Activated T-helper 1 cell treated with anti-CD3 and anti-CD28 coated beads, Interleukin-12 subunit alpha, Interleukin-12 subunit beta, Interleukin-2, Interleukin-4 antibody, amounts not matched to agents 30 ng/mL and 10 ng/mL and 1 ng/mL, durations not matched to agents 14 hours and 24 hours and 36 hours (primary cell): ENCODE results near the gene THRSP. TPM values are rescaled to one million over a fixed set of nuclear protein-coding genes. Genes with fewer than 3 reads are reported as not detected.
"Not testable (repeated sequence)": the region's sequence is repeated elsewhere in the genome, so short reads cannot be mapped to it uniquely, and the experiment has no call there.

Source experiments
- DNase-seq: peaks from one replicate; pipeline ENCODE4 v3.0.0; 2021; ENCODE audit warnings: low spot score
- H3K27ac Mint-ChIP-seq: one replicate; pipeline ENCODE4 v1.8.0; 2021; ENCODE audit warnings: mild to moderate bottlenecking, mixed read lengths
- H3K27me3 Mint-ChIP-seq: one replicate; pipeline ENCODE4 v1.8.0; 2022; ENCODE audit warnings: mild to moderate bottlenecking, moderate library complexity, mixed read lengths; ENCODE audit not compliant: insufficient read depth
- H3K36me3 Mint-ChIP-seq: one replicate; pipeline ENCODE4 v1.8.0; 2021; ENCODE audit warnings: low read depth, mixed read lengths
- H3K4me1 Mint-ChIP-seq: one replicate; pipeline ENCODE4 v1.8.0; 2021; ENCODE audit warnings: low read depth, mixed read lengths
- H3K4me3 Mint-ChIP-seq: one replicate; pipeline ENCODE4 v1.8.0; 2021; ENCODE audit warnings: mild to moderate bottlenecking, moderate library complexity, mixed read lengths
- H3K9me3 Mint-ChIP-seq: one replicate; pipeline ENCODE4 v1.8.0; 2021; ENCODE audit warnings: mixed read lengths
- intact Hi-C: fragments of 100-400 bp; cut with micrococcal nuclease; formaldehyde crosslinking; loops from one replicate; pipeline ENCODE4 v1.15.1; 2024
- total RNA-seq: library from RNA; stranded (reverse); gene quantifications from 2 replicates; pipeline ENCODE4 v1.2.3, GENCODE V29; 2022

Gene THRSP
- total RNA-seq, 1 donor from 2014 or later, result not detected

- Mint-ChIP-seq H3K36me3 (peaks cover 15% of the 10 kb centered on the region), H3K9me3 (no peaks in the 10 kb centered on the region), H3K27me3 (no peaks in the 10 kb centered on the region), H3K4me3 (peak overlapping the region; percentile 95), H3K4me1 (peaks cover 53% of the 10 kb centered on the region), H3K27ac (peak overlapping the region; percentile 86)
- DNase-seq, result no peak
- intact Hi-C loops, result loop anchor here (1.0 to 10.0 kb wide), 6 partner anchors 16 to 486 kb away; partner anchors contain the start of genes ALG8, GAB2, KCTD21 and USP35
These were observed 14.8 kb downstream of the THRSP start for GRCh38 chr11:78078218-78079167.

GRCh38 chr11:78079232-78080083, 15.8 kb downstream of the THRSP start, which contains the start of gene NDUFC2:
TSS of gene NDUFC2 (minus strand) at chr11:78079862. CDS start at chr11:78079744, 118 bp downstream.
- DNase-seq, result peak; percentile 62
- Mint-ChIP-seq H3K9me3 (no peaks in the 10 kb centered on the region), H3K27ac (peak within 1 kb of the TSS; percentile 86)

GRCh38 chr11:78080084-78080817, 16.6 kb downstream of the THRSP start:
- DNase-seq, result no peak
- intact Hi-C loops, result no loop called here
- peaks cover 7% of the 10 kb centered on the region for H3K36me3 Mint-ChIP-seq
- peaks cover 46% of the 10 kb centered on the region for H3K4me1 Mint-ChIP-seq
- H3K27ac Mint-ChIP-seq, result peak overlapping the region; percentile 86
- H3K4me3 Mint-ChIP-seq, result peak overlapping the region; percentile 95
- H3K9me3 Mint-ChIP-seq, result no peaks in the 10 kb centered on the region
- H3K27me3 Mint-ChIP-seq, result no peaks in the 10 kb centered on the region

More at GRCh38 chr11:78079232-78080083, 15.8 kb downstream of the THRSP start, which contains the start of gene NDUFC2:
- intact Hi-C loops, result loop anchor here (1.0 to 10.0 kb wide), 6 partner anchors 15 to 485 kb away; partner anchors contain the start of genes ALG8, GAB2, KCTD21 and USP35
- H3K4me3 Mint-ChIP-seq, result peak within 1 kb of the TSS; percentile 95
- H3K36me3 Mint-ChIP-seq, result peaks cover 13% of the 10 kb centered on the region
- no peaks in the 10 kb centered on the region for H3K27me3 Mint-ChIP-seq
- peaks cover 53% of the 10 kb centered on the region for H3K4me1 Mint-ChIP-seq

GRCh38 chr11:78080818-78081495, 17.3 kb downstream of the THRSP start:
- peaks cover 7% of the 10 kb centered on the region for H3K36me3 Mint-ChIP-seq
- no peaks in the 10 kb centered on the region for H3K9me3 Mint-ChIP-seq
- peaks cover 41% of the 10 kb centered on the region for H3K4me1 Mint-ChIP-seq
- no peak overlapping the region for H3K27ac Mint-ChIP-seq
- H3K27me3 Mint-ChIP-seq, result no peaks in the 10 kb centered on the region
- intact Hi-C loops, result no loop called here
- DNase-seq, result no peak
- H3K4me3 Mint-ChIP-seq, result peak overlapping the region; percentile 95

- no peaks in the 10 kb centered on the region for H3K9me3 Mint-ChIP-seq
These were observed 17.9 kb downstream of the THRSP start for GRCh38 chr11:78081583-78081982.

GRCh38 chr11:78082146-78082545, 18.5 kb downstream of the THRSP start:
- no peaks in the 10 kb centered on the region for H3K27me3 Mint-ChIP-seq
- peak overlapping the region; percentile 95 for H3K4me3 Mint-ChIP-seq
- peaks cover 33% of the 10 kb centered on the region for H3K4me1 Mint-ChIP-seq
- intact Hi-C loops, result no loop called here
- no peak for DNase-seq
- no peaks in the 10 kb centered on the region for H3K9me3 Mint-ChIP-seq
- no peak overlapping the region for H3K27ac Mint-ChIP-seq
- peaks cover 4% of the 10 kb centered on the region for H3K36me3 Mint-ChIP-seq

More at GRCh38 chr11:78081583-78081982, 17.9 kb downstream of the THRSP start:
- H3K36me3 Mint-ChIP-seq, result peaks cover 6% of the 10 kb centered on the region
- DNase-seq, result no peak
- no peaks in the 10 kb centered on the region for H3K27me3 Mint-ChIP-seq
- H3K4me1 Mint-ChIP-seq, result peaks cover 37% of the 10 kb centered on the region
- peak overlapping the region; percentile 36 for H3K27ac Mint-ChIP-seq
- intact Hi-C loops, result no loop called here
- H3K4me3 Mint-ChIP-seq, result peak overlapping the region; percentile 95

GRCh38 chr11:78083021-78083420, 19.4 kb downstream of the THRSP start:
- H3K4me1 Mint-ChIP-seq, result peaks cover 25% of the 10 kb centered on the region
- H3K36me3 Mint-ChIP-seq, result peaks cover 4% of the 10 kb centered on the region
- DNase-seq, result no peak
- intact Hi-C loops, result no loop called here
- H3K27ac Mint-ChIP-seq, result no peak overlapping the region
- no peaks in the 10 kb centered on the region for H3K27me3 Mint-ChIP-seq
- no peak overlapping the region for H3K4me3 Mint-ChIP-seq
- H3K9me3 Mint-ChIP-seq, result no peaks in the 10 kb centered on the region

- H3K4me3 Mint-ChIP-seq, H3K36me3 Mint-ChIP-seq, H3K27me3 Mint-ChIP-seq, intact Hi-C loops, DNase-seq, H3K9me3 Mint-ChIP-seq, H3K27ac Mint-ChIP-seq: not testable (repeated sequence)
- H3K4me1 Mint-ChIP-seq, result peaks cover 19% of the 10 kb centered on the region
These were observed 20.8 kb downstream of the THRSP start for GRCh38 chr11:78084506-78084905.

- no peak overlapping the region for H3K27ac Mint-ChIP-seq
- H3K4me3 Mint-ChIP-seq, result no peak overlapping the region
- peaks cover 11% of the 10 kb centered on the region for H3K4me1 Mint-ChIP-seq
- no peaks in the 10 kb centered on the region for H3K27me3 Mint-ChIP-seq
- no peak for DNase-seq
- no peaks in the 10 kb centered on the region for H3K36me3 Mint-ChIP-seq
- intact Hi-C loops, result no loop called here
- H3K9me3 Mint-ChIP-seq, result no peaks in the 10 kb centered on the region
These were observed 22.3 kb downstream of the THRSP start for GRCh38 chr11:78085972-78086371.

- H3K36me3 Mint-ChIP-seq, H3K27ac Mint-ChIP-seq, H3K27me3 Mint-ChIP-seq, DNase-seq, H3K4me3 Mint-ChIP-seq, H3K9me3 Mint-ChIP-seq, H3K4me1 Mint-ChIP-seq, intact Hi-C loops: not testable (repeated sequence)
These were observed 22.9 kb downstream of the THRSP start for GRCh38 chr11:78086521-78087074.

GRCh38 chr11:78094250-78094649, 30.6 kb downstream of the THRSP start:
- peaks cover 10% of the 10 kb centered on the region for H3K4me1 Mint-ChIP-seq

More at GRCh38 chr11:78094250-78094649, 30.6 kb downstream of the THRSP start:
- peak overlapping the region; percentile 11 for H3K4me3 Mint-ChIP-seq
- H3K36me3 Mint-ChIP-seq, result peaks cover 26% of the 10 kb centered on the region
- no peaks in the 10 kb centered on the region for H3K9me3 Mint-ChIP-seq
- H3K27ac Mint-ChIP-seq, result peak overlapping the region; percentile 82
- intact Hi-C loops, result loop anchor here (1.0 kb wide), 4 partner anchors 15 to 470 kb away; partner anchors contain the start of genes ALG8, KCTD21, NDUFC2 and USP35
- DNase-seq, result peak; percentile 20
- H3K27me3 Mint-ChIP-seq, result no peaks in the 10 kb centered on the region
